ENCODE measurements around the gene NPPB. TPM values are rescaled to one million over a fixed set of nuclear protein-coding genes. Genes with fewer than 3 reads are reported as not detected.

The NPPB gene
- total and polyA plus RNA-seq, 9 of the 15 experiments (the other 6 are each of a cell fraction or from before 2014, with no cell fraction given), result not detected

- TF ChIP-seq NR0B1 (IDR thresholded peaks at IDR 0.05; ENCODE audit: partially characterized antibody) (no peak), MBD1 (CRISPR knock-in tag; IDR thresholded peaks at IDR 0.05) (no peak), SRSF9 (IDR thresholded peaks at IDR 0.05; ENCODE audit: borderline replicate concordance, low read depth, low read length) (no peak), PHB2 (IDR thresholded peaks at IDR 0.05; ENCODE audit: low read depth) (no peak), TCF7 (IDR thresholded peaks at IDR 0.05; ENCODE audit: borderline replicate concordance) (no peak), IRF1 (CRISPR knock-in tag; IDR thresholded peaks at IDR 0.05; ENCODE audit: borderline replicate concordance) (no peak), CLOCK (CRISPR knock-in tag; IDR thresholded peaks at IDR 0.05; ENCODE audit: borderline replicate concordance) (no peak), HEY1 (CRISPR knock-in tag; IDR thresholded peaks at IDR 0.05; ENCODE audit: borderline replicate concordance) (no peak), KLF16 (IDR thresholded peaks at IDR 0.05) (no peak), SRSF3 (IDR thresholded peaks at IDR 0.05; ENCODE audit: insufficient read depth, low read length) (no peak)
- TF ChIP-seq, protein P1, sequence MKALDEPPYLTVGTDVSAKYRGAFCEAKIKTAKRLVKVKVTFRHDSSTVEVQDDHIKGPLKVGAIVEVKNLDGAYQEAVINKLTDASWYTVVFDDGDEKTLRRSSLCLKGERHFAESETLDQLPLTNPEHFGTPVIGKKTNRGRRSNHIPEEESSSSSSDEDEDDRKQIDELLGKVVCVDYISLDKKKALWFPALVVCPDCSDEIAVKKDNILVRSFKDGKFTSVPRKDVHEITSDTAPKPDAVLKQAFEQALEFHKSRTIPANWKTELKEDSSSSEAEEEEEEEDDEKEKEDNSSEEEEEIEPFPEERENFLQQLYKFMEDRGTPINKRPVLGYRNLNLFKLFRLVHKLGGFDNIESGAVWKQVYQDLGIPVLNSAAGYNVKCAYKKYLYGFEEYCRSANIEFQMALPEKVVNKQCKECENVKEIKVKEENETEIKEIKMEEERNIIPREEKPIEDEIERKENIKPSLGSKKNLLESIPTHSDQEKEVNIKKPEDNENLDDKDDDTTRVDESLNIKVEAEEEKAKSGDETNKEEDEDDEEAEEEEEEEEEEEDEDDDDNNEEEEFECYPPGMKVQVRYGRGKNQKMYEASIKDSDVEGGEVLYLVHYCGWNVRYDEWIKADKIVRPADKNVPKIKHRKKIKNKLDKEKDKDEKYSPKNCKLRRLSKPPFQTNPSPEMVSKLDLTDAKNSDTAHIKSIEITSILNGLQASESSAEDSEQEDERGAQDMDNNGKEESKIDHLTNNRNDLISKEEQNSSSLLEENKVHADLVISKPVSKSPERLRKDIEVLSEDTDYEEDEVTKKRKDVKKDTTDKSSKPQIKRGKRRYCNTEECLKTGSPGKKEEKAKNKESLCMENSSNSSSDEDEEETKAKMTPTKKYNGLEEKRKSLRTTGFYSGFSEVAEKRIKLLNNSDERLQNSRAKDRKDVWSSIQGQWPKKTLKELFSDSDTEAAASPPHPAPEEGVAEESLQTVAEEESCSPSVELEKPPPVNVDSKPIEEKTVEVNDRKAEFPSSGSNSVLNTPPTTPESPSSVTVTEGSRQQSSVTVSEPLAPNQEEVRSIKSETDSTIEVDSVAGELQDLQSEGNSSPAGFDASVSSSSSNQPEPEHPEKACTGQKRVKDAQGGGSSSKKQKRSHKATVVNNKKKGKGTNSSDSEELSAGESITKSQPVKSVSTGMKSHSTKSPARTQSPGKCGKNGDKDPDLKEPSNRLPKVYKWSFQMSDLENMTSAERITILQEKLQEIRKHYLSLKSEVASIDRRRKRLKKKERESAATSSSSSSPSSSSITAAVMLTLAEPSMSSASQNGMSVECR (CRISPR knock-in tag; IDR thresholded peaks at IDR 0.05), result no peak
- TF ChIP-seq, protein P2, sequence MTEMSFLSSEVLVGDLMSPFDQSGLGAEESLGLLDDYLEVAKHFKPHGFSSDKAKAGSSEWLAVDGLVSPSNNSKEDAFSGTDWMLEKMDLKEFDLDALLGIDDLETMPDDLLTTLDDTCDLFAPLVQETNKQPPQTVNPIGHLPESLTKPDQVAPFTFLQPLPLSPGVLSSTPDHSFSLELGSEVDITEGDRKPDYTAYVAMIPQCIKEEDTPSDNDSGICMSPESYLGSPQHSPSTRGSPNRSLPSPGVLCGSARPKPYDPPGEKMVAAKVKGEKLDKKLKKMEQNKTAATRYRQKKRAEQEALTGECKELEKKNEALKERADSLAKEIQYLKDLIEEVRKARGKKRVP (CRISPR knock-in tag; IDR thresholded peaks at IDR 0.05), result no peak
- TF ChIP-seq, protein P3, sequence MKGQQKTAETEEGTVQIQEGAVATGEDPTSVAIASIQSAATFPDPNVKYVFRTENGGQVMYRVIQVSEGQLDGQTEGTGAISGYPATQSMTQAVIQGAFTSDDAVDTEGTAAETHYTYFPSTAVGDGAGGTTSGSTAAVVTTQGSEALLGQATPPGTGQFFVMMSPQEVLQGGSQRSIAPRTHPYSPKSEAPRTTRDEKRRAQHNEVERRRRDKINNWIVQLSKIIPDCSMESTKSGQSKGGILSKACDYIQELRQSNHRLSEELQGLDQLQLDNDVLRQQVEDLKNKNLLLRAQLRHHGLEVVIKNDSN (CRISPR knock-in tag; IDR thresholded peaks at IDR 0.05), result no peak
Measured at GRCh38 chr1:11881749-11882441, 23.1 kb upstream of the NPPB start (continued).

Measured in K562 (cell line).